CD14-positive monocyte (primary cell): Measurements from ENCODE around the gene PWWP2B. TPM values are rescaled to one million over a fixed set of nuclear protein-coding genes. Genes with fewer than 3 reads are reported as not detected.
A peak's percentile ranks its signal among the peaks of the same experiment; 100 is the strongest.

Experiments
- DNase-seq, 3 donors: peaks; one replicate each; pipeline ENCODE4 v3.0.0-alpha.2; 2011 to 2022
- H2AFZ ChIP-seq: 2 replicates; pipeline ENCODE4 v1.6.0; 2012; ENCODE audit warnings: mild to moderate bottlenecking, low read depth, low read length, inconsistent platforms; ENCODE audit not compliant: insufficient read depth, poor library complexity, severe bottlenecking
- H3K27ac ChIP-seq, 2 donors: 1 replicate in 1 of 2; 2 replicates in 1 of 2; pipeline ENCODE4 v1.5.1; 2012 to 2013; ENCODE audit warnings: low read length in 2 of 2, control low read depth in 1 of 2, inconsistent platforms in 1 of 2, low read depth in 1 of 2, mild to moderate bottlenecking in 1 of 2
- H3K27me3 ChIP-seq, 2 donors: one replicate each; pipeline versions ENCODE4 v1.6.0 to v1.6.1; 2011 to 2013; ENCODE audit warnings: low read length in 2 of 2; ENCODE audit not compliant: control insufficient read depth in 2 of 2, insufficient read depth in 2 of 2
- H3K36me3 ChIP-seq, 2 donors: replicated peaks in 1 of 2; 1 replicate in 1 of 2; 2 replicates in 1 of 2; pipeline versions ENCODE4 v1.5.1 to v1.6.1; 2012 to 2013; ENCODE audit warnings: low read length in 2 of 2, control low read depth in 1 of 2, inconsistent platforms in 1 of 2, mild to moderate bottlenecking in 1 of 2; ENCODE audit not compliant: insufficient read depth in 2 of 2, control insufficient read depth in 1 of 2
- H3K4me1 ChIP-seq, 2 donors: 1 replicate in 1 of 2; 2 replicates in 1 of 2; pipeline versions ENCODE4 v1.5.1 to v1.6.1; 2012 to 2013; ENCODE audit warnings: low read length in 2 of 2, control low read depth in 1 of 2, inconsistent platforms in 1 of 2, mild to moderate bottlenecking in 1 of 2, moderate library complexity in 1 of 2; ENCODE audit not compliant: insufficient read depth in 2 of 2, control insufficient read depth in 1 of 2
- H3K4me2 ChIP-seq: replicated peaks from 2 replicates; pipeline ENCODE3; 2012; ENCODE audit warnings: low read length, moderate library complexity, mild to moderate bottlenecking; ENCODE audit not compliant: poor library complexity, severe bottlenecking; ENCODE audit errors: extremely low read depth
- H3K4me3 ChIP-seq, 3 experiments: fragments of 200-600 bp in 1 of 3; sonication (generic) in 1 of 3; replicated peaks in 1 of 3; 1 replicate in 2 of 3; 2 replicates in 1 of 3; pipeline ENCODE4 v1.5.1; 2011 to 2013; ENCODE audit warnings: low read length in 3 of 3, mild to moderate bottlenecking in 3 of 3, control low read depth in 2 of 3, low read depth in 2 of 3, inconsistent platforms in 1 of 3, moderate library complexity in 1 of 3
- H3K79me2 ChIP-seq: 2 replicates; pipeline ENCODE4 v1.6.0; 2012; ENCODE audit warnings: mild to moderate bottlenecking, control low read depth, inconsistent platforms, low read length, moderate library complexity; ENCODE audit not compliant: insufficient read depth
- H3K9ac ChIP-seq: 2 replicates; pipeline ENCODE4 v1.6.0; 2017; ENCODE audit warnings: low read length, mild to moderate bottlenecking; ENCODE audit not compliant: insufficient read depth, poor library complexity, severe bottlenecking
- H3K9me3 ChIP-seq, 2 donors: replicated peaks in 1 of 2; 1 replicate in 1 of 2; 2 replicates in 1 of 2; pipeline versions ENCODE4 v1.5.1 to v1.6.1; 2012 to 2013; ENCODE audit warnings: low read length in 2 of 2, control low read depth in 1 of 2; ENCODE audit not compliant: control insufficient read depth in 1 of 2, insufficient read depth in 1 of 2
- H4K20me1 ChIP-seq: 2 replicates; pipeline ENCODE4 v1.6.0; 2012; ENCODE audit warnings: mild to moderate bottlenecking, low read length, control low read depth, moderate library complexity; ENCODE audit not compliant: insufficient read depth
- H3K27ac Mint-ChIP-seq, 7 donors: one replicate each; pipeline ENCODE4 v1.8.0; 2020; ENCODE audit warnings: mild to moderate bottlenecking in 7 of 7, mixed read lengths in 7 of 7, moderate library complexity in 6 of 7, inconsistent platforms in 2 of 7
- H3K27me3 Mint-ChIP-seq, 3 donors: one replicate each; pipeline ENCODE4 v1.8.0; 2021 to 2022; ENCODE audit warnings: low read depth in 3 of 3, mild to moderate bottlenecking in 3 of 3, mixed read lengths in 3 of 3, moderate library complexity in 3 of 3, inconsistent platforms in 1 of 3
- H3K36me3 Mint-ChIP-seq, 2 donors: one replicate each; pipeline ENCODE4 v1.8.0; 2020; ENCODE audit warnings: mixed read lengths in 2 of 2, inconsistent platforms in 1 of 2, mild to moderate bottlenecking in 1 of 2
- H3K4me1 Mint-ChIP-seq: one replicate; pipeline ENCODE4 v1.8.0; 2020; ENCODE audit warnings: mild to moderate bottlenecking, mixed read lengths
- H3K4me3 Mint-ChIP-seq, 2 donors: one replicate each; pipeline ENCODE4 v1.8.0; 2020; ENCODE audit warnings: mild to moderate bottlenecking in 2 of 2, mixed read lengths in 2 of 2, moderate library complexity in 1 of 2
- H3K9me3 Mint-ChIP-seq, 7 donors: one replicate each; pipeline ENCODE4 v1.8.0; 2020 to 2022; ENCODE audit warnings: mixed read lengths in 7 of 7, mild to moderate bottlenecking in 6 of 7, moderate library complexity in 6 of 7, inconsistent platforms in 2 of 7
- WGBS: methylation state at CpG from one replicate; pipeline ENCODE4 v1.1.5; 2013; ENCODE audit warnings: missing lambda C conversion rate; ENCODE audit not compliant: insufficient coverage; 5-methylcytosine and 5-hydroxymethylcytosine counted together
- intact Hi-C, 2 donors: fragments of 100-400 bp; cut with micrococcal nuclease; formaldehyde crosslinking; loops; one replicate each; pipeline versions ENCODE4 v1.15.0 to v1.15.1; 2023
- polyA plus RNA-seq, 3 donors: library from polyadenylated mRNA; depleted of rRNA in 1 of 3; unstranded in 2 of 3; stranded (reverse) in 1 of 3; fragments of 300-500 nt in 2 of 3; fragments of >200 nt in 1 of 3; fragmentation: Illumina TruSeq in 2 of 3; gene quantifications; 1 replicate in 2 of 3; 2 replicates in 1 of 3; pipeline ENCODE4 v1.2.3, GENCODE V29; 2012 to 2021
- TF ChIP-seq, protein P1 (sequence below): fragments of 200-600 bp; IDR thresholded peaks from one replicate; pipeline ENCODE4 v1.8.0; 2022; ENCODE audit warnings: antibody characterized with exemption, mild to moderate bottlenecking

The PWWP2B gene
- polyA plus RNA-seq, 3 donors: 2.4 to 6.9 (median 2.7) TPM

DNA sequence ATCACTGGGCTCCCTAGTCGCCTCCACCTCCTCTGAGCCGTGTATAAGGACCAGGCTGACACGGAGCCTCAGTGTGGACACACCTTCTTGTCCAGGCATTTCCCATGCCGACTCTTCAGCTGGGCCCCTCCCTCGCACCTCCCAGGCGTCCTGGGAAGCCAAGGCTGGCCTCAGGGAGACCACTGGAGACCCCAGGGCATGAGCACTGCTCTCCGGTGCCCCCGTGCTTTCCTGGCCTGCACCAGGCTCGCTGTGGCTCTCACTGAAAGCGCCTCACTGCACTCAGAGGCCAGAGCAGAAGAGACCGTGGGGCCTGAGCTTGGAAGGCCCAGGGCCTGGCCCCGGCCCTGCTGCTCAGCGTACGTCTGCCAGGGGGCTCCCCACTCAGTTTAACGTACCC is 33.6 kb upstream of the PWWP2B start:
- H3K79me2 ChIP-seq: no peaks in the 10 kb centered on the region
- intact Hi-C loops: no loop called here
- H3K27ac ChIP-seq: no peak overlapping the region
- H3K36me3 ChIP-seq: peaks cover 10 to 36% of the 10 kb centered on the region in 2 donors
- Mint-ChIP-seq H3K4me3 (no peak overlapping the region), H3K27ac (no peak overlapping the region), H3K4me1 (peaks cover 5% of the 10 kb centered on the region), H3K9me3 (peaks cover 0 to 10% (median 0%) of the 10 kb centered on the region in 7 donors), H3K36me3 (peaks cover 39 to 43% of the 10 kb centered on the region in 2 donors), H3K27me3 (peaks cover 0 to 2% (median 0%) of the 10 kb centered on the region in 3 donors)
- H3K4me1 ChIP-seq: no peaks in the 10 kb centered on the region
- DNase-seq: no peak
- no peak overlapping the region for H2AFZ ChIP-seq
- H4K20me1 ChIP-seq: no peaks in the 10 kb centered on the region
- H3K4me3 ChIP-seq: no peak overlapping the region
- no peak overlapping the region for H3K4me2 ChIP-seq
- TF ChIP-seq, protein P1, sequence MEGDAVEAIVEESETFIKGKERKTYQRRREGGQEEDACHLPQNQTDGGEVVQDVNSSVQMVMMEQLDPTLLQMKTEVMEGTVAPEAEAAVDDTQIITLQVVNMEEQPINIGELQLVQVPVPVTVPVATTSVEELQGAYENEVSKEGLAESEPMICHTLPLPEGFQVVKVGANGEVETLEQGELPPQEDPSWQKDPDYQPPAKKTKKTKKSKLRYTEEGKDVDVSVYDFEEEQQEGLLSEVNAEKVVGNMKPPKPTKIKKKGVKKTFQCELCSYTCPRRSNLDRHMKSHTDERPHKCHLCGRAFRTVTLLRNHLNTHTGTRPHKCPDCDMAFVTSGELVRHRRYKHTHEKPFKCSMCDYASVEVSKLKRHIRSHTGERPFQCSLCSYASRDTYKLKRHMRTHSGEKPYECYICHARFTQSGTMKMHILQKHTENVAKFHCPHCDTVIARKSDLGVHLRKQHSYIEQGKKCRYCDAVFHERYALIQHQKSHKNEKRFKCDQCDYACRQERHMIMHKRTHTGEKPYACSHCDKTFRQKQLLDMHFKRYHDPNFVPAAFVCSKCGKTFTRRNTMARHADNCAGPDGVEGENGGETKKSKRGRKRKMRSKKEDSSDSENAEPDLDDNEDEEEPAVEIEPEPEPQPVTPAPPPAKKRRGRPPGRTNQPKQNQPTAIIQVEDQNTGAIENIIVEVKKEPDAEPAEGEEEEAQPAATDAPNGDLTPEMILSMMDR: no peak
- H3K9me3 ChIP-seq: peaks cover 0 to 3% of the 10 kb centered on the region in 2 donors
- 97% methylated on average over 14 of the region's 15 CpGs for WGBS
- H3K9ac ChIP-seq: no peak overlapping the region
- no peaks in the 10 kb centered on the region for H3K27me3 ChIP-seq

DNA sequence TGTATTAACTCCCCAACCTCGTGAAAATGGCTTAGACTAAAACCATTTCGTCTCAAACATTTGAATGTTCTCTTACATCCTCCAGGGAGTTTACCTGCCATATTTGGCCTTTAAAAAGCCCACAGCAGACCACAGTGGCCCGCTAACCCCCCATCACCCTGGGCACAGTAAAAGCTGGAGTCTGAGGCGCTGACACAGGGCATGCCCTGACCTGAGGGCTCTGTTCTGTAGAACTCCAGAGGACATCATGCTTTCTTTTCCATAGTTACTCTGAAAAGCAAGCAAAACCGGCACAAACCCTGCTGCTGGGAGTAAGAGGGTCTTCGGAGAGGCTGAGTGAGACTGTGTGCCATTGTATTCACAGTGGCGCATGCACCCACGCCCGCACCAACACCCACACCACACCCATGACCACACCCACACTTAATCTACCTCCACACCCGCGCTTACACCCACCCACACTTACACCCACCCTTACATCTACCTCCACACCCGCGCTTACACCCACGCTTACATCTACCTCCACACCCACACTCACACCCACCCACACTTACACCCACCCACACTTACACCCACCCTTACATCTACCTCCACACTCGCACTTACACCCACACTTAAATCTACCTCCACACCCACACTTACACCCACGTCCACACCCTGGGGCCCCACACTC is 32.9 kb upstream of the PWWP2B start:
- H3K36me3 ChIP-seq: peaks cover 10 to 36% of the 10 kb centered on the region in 2 donors
- Mint-ChIP-seq H3K36me3 (peaks cover 45 to 50% of the 10 kb centered on the region in 2 donors), H3K27me3 (peaks cover 0 to 5% (median 0%) of the 10 kb centered on the region in 3 donors), H3K4me1 (peaks cover 5% of the 10 kb centered on the region), H3K9me3 (peaks cover 0 to 10% (median 0%) of the 10 kb centered on the region in 7 donors), H3K4me3 (no peak overlapping the region), H3K27ac (peak overlapping the region in 1 of 7 donors; percentile 44)
- H2AFZ ChIP-seq: no peak overlapping the region
- no peaks in the 10 kb centered on the region for H3K4me1 ChIP-seq
- no peak overlapping the region for H3K4me2 ChIP-seq
- peak in 1 of 3 donors; percentile 22 for DNase-seq
- H3K9ac ChIP-seq: no peak overlapping the region
- intact Hi-C loops: no loop called here
- TF ChIP-seq, protein P1: no peak
- 58% methylated on average over 12 of the region's 16 CpGs for WGBS
- no peaks in the 10 kb centered on the region for H3K9me3 ChIP-seq
- no peaks in the 10 kb centered on the region for H3K79me2 ChIP-seq
- no peak overlapping the region for H3K4me3 ChIP-seq
- no peak overlapping the region for H3K27ac ChIP-seq
- H4K20me1 ChIP-seq: no peaks in the 10 kb centered on the region
- no peaks in the 10 kb centered on the region for H3K27me3 ChIP-seq
